HG02870 (cell line): ENCODE data around the gene OPTC.
"Not testable (repeated sequence)": the region's sequence is repeated elsewhere in the genome, so short reads cannot be mapped to it uniquely, and the experiment has no call there.

ENCODE experiments used
- ATAC-seq: cut with Tn5 transposase; IDR thresholded peaks from one replicate; pipeline ENCODE4 v1.9.1; 2021; ENCODE audit warnings: mild to moderate bottlenecking, moderate library complexity; ENCODE audit not compliant: unreplicated experiment

The OPTC gene

DNA sequence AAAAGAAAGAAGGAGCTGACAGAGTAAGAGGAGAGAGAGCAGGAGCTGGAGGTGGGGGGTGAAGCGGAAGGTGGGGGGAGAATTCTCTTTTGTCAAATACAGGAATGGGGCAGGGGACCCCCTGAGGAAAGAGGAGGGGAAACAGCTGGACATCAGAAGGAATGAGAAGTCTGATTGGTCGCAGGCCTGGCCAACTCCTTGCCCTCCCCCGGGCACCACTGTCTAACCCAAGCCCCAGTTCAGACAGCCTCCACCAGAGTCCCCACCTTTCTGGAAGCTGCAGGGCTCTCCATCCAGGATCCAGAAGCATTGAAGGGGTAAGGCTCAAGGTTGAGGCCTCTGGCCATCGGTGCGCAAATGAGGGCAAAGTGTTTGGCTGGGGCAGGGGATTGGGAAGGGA is at the start of gene OPTC:
Gene OPTC (plus strand): TSS at position 253 of the 400 bp plus-strand sequence. CDS start 1,853 bp downstream, outside the sequence.
- ATAC-seq, result no peak

- ATAC-seq, result no peak
Observed at GRCh38 chr1:203444171-203444576, 49.8 kb upstream of the OPTC start.

DNA sequence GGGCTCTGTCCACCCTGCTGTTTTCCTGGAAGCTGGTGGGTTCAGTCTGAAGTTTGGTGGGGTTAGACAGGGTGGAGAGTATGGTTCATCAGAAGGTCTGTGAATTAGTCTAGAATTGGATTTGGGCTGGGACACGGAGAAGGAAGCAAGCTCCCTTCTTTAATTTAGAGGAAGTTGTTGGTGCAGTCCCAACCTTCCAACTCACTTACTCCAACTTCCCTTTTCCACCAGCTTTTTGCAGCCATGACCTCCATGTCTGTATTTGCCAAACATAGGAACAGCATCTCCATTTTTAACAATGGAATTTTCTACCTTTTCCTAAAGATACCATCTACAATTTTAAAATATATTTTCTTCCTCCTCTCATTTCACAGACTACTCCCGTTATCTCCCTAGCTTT is 46.8 kb upstream of the OPTC start:
- ATAC-seq, result no peak

DNA sequence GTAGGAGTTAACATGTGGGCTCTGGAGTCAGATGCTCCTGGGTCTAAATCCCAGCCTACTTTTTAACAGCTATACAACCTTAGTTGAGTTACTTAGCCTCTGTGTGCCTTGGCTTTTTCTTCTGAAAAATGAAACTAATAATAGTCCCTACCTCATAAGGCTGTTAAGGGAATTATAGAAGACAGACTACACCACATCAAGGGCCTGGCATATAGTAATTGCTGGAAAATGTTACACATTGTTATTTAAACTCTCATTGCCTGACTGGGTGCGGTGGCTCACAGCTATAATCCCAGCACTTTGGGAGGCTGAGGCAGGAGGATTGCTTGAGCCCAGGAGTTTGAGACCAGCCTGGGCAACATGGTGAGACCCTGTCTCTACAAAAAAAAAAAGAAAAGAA is 46.4 kb upstream of the OPTC start:
- ATAC-seq, result not testable (repeated sequence)

DNA sequence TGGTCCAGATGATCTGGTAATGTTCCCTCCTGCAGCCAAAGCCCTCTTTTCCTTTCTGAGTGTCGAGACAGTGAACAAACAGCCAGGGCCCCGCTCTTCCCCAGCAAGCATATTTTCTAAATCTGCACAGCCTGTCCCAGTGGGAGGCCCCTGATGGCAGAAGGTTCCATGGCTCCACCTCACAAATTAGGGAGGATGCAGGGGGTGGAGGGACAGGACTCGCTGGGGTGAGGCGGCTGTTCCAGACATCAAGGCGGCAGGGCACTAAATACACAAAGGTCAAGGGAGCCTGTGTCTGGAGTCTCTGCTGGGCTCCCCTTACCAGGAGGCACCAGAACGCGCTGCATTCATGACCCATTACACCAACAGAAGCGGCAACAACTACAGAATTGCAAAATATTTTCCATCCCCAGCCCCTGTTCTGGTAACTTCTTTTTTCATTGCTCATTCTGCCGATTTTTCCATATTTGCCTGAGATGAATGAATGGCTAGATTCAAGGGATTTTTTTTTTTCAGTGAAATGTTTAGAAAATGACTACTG is 45.4 kb upstream of the OPTC start:
- ATAC-seq, result no peak

DNA sequence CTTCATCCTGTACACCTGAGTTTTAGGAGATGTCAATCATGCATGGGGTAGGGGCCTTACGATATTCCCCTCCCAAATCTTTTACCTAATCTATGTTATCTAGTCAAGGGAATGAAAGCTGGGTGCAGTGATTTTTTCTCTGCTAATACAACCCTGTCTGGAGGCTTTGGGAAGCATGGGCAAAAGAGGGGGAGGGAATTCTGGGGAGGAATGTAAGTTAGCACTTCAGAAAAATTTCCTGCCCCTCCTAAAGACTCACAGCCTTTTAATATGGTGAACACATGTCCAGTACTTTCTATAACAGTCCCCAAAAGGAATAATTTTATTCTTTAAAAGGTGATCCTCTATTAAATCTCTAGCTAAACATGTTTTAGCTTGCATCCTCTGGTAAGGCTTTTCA is 44.0 kb upstream of the OPTC start:
- no peak for ATAC-seq

GRCh38 chr1:203450479-203451149 is 43.3 kb upstream of the OPTC start:
- ATAC-seq, result no peak

DNA sequence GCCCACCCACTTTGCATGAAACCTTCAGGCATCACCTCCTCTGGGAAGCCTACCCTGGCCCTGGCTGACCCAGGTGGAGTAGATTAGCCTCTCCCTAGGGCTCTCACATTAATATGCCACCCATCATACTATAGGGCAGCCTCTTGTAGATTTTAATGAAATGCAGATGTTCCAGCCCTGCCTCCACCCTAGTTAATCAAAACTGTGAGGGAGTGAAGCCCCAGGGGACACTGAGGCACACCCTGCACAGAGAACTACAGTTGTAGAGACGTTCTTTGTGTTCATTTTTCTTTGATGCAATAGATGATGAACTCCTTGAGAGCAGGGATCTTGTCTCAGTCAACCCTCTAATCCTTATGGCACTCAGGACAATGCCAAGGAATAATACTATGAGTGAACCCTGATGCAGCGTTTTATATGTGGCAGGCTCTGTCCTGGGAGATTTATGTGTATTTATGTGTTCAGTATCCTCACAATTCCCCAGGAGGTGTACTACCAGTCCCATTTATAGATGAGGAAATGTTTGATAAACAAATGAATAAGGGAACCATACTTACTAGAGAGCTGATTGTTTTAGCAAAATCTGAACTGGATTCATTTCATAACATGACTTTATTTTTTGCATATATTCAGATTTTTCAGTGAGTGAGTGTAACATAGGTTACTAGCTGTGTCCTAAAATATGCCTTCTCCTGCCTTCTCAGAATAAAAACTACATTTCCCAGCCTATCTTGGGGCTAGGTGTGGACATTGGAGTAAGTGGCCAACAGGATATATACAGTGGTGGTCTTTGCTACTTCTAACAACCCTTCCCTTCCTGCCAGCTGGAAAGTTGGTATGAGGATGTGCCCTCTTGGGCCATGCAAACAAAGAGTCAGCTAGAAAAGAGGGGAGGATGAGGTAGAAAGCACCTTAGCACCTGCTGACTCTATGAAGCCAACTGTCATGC is 41.8 kb upstream of the OPTC start:
- no peak for ATAC-seq

DNA sequence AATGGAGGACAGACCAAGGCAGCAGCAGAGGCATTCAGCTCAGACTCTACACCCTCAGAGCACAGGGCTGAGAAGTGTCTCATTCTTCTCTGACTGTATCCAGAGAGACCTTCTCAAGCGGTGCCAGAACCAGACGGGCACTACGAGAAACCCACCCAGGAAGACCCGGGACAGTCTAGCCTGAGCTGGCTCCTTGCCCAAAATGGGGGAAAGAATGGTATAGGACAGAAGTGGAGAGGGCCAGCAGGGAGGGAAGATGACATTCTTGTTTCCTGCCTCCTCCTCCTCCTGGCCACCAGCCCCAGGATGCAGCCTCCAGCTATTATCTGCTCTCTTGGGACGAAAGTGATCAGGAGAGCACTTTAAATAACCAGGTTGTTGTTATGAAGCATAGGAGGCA is 40.9 kb upstream of the OPTC start:
- no peak for ATAC-seq

DNA sequence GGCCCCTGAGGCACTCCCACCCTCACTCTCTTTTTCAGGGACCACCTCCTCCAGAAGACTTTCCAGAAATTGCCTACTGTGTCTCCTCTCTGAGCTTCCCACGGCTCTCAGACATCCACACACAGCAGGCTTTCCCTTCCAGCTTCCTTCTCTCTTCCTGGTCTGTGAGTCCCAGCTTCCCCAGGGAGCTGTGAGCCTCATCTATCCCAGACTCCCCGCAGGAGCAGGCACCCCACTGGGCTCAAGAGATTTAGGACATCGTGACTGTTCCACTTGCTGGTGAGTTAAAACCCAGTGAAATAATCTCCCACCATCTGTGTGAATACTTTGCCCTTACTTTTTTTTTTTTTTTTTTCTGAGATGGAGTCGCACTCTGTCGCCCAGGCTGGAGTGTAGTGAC is 40.3 kb upstream of the OPTC start:
- no peak for ATAC-seq

DNA sequence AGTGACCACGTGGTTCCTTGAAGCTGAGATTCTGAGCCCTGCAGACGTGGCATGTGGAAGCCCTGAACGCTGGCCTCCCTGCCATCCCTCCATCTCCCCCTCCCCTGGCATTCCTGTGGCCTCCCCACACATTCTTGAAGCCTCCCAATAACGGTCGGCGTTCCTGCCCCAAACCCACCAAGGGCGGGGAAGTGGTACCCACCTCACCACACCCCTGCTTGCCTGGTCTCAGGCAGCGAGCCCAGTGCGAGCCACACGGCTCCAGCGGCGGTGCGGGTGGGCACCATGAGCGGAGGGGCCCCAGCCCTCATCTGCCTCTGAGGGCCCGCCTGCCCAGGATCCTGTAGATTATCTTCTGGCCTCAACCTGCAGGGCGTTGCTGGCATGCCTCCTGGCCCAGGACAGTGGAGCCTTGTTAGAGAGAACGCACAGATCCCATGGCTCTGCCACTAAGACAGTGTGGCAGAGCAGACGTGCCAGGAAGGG is 38.9 kb upstream of the OPTC start:
- no peak for ATAC-seq

GRCh38 chr1:203455706-203456105 is 38.2 kb upstream of the OPTC start:
- ATAC-seq, result no peak

DNA sequence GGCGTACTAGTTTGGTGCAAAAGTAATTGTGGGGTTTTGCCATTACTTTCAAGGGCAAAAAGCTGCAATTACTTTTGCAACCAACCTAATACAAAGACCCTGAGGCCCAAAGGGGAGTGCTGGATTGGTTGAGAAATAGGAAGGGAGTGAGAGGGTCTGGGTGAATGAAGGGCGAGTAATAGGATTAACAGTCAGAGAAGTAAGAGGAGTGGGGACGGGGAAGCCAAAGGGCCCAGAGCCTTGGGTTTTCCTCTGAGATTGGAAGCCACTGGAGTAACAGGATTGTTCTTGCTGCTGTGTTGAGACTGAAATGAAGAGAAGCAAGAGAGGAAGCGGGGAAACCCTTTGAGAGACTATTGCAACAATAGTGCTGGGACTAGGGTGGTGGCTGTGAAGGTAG is 37.4 kb upstream of the OPTC start:
- no peak for ATAC-seq

DNA sequence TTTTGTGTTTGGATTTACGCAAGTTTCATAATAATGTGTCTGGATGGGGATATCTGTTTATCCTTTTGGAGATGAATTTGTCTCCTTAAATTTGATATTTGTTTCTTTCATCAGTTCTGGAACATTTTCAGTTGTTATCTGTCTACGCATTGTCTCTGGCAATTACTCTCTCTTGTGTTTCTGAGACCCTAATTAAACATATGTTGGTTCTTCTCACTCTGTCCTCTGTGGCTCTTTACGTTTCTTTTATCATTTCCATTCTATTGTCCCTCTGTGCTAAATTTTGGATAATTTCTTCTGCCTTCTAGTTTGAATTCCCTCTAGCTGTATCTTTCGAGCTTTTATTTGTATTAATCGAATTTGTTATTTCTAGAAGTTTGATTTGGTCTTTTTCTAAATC is 35.9 kb upstream of the OPTC start:
- no peak for ATAC-seq

- ATAC-seq, result no peak
Observed at GRCh38 chr1:203459671-203460201, 34.2 kb upstream of the OPTC start.

GRCh38 chr1:203461717-203462116 is 32.2 kb upstream of the OPTC start:
- ATAC-seq, result no peak

DNA sequence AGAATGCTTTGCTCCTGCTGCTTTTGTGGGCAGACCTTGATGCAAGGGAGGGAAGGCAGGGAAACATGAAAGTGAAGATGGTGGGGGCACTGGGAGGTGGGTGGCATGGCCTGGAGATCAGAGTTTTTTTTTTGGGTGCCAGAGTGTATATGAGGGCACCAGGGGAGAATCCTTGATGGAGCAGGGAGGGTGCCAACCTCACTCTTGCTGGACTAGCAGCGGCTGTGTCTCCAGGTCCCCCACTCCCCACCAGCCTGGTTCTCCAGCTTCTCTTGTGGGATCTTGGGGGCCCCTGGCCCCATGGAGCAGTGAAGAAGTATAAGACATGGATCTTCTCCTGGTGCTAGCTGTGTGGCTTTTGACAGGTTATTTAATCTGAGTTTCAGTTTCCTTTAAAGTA is 31.8 kb upstream of the OPTC start:
- no peak for ATAC-seq

- no peak for ATAC-seq
Observed at GRCh38 chr1:203462878-203463277, 31.1 kb upstream of the OPTC start.

GRCh38 chr1:203463469-203464062 is 30.4 kb upstream of the OPTC start:
- no peak for ATAC-seq

GRCh38 chr1:203464226-203464625 is 29.7 kb upstream of the OPTC start:
- ATAC-seq, result no peak

GRCh38 chr1:203464743-203465142 is 29.2 kb upstream of the OPTC start:
- no peak for ATAC-seq
